GM21737 (cell line): ENCODE data around the gene BACE1-AS.

Source experiments
- ATAC-seq: cut with Tn5 transposase; IDR thresholded peaks from one replicate; pipeline ENCODE4 v1.9.1; 2021; ENCODE audit warnings: mild to moderate bottlenecking, moderate library complexity; ENCODE audit not compliant: unreplicated experiment

BACE1-AS gene

DNA sequence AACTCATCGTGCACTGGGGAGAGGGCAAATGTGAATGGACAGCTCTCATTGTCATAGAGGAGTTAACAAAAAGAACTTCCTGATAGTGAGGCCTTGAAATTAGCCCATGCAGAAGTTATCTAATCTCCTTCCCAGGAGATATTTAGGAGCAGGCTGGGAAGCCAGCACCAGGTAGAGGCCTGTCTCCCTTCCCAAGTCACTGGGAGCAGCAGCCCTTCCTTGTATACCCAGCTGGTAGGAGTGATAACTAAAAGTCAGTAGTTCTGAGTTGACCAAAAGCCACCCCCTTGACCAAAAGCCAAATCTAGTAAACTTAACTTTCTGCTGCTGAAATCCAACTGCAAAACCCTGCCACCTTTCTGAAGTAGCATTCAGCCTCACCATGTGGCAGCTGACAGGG lies 1.4 kb upstream of the BACE1-AS start:
- no peak for ATAC-seq

DNA sequence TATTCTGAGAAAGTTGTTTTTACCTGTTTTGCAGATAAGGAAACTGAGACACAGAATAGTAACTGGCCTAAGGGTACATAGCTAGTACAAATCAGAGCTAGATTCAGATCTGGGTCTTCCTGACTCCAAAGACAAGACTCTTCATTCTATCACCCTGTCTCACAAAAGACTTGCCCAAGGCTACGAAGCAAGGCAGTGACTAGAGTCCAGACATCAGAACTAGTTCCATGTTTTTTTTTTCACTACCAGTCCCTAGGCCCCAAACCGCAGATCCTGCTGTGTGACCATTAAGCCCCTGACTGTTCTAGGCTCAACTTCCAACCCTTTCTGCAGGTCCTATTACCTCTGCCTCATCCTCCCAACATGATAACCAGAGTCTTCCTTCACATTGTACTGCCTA lies 1.5 kb downstream of the BACE1-AS start:
- no peak for ATAC-seq

DNA sequence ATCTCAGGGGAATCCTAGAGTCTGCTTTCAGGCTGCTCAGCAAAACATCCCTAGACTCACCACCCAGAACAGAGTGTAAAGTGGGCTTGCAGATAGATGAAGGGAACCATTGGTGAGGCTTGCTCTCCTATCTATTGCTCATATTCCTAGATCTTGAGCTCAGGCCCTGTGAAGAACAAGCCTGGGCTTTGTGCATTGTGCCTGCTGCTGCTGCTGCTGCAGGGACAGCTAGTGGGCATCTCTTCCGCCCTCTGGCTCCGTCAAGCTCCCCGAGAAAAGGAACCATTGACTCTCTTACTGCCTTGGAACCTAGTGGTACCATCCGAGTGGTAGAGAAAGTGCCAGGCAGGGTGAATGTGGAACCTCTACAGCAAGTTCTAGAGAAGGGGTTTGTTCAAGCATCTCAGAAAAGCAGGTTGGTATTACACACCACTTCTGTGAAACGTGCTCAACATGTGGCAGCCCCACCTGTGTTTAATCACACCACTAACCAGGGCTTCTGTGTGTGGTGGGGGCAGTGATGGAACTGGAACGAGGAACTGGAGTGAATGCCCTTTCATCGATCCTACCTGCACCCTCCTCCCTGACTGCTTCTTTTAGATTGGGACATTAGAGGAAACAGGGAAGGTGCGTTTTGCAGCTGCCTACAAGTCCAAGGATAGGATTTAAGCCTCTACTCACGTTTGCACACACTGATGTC lies 4.4 kb downstream of the BACE1-AS start:
- no peak for ATAC-seq

GRCh38 chr11:117296881-117297280 lies 5.7 kb downstream of the BACE1-AS start:
- no peak for ATAC-seq

GRCh38 chr11:117298195-117298594 lies 7.0 kb downstream of the BACE1-AS start:
- no peak for ATAC-seq

- no peak for ATAC-seq
These were observed 8.5 kb downstream of the BACE1-AS start for GRCh38 chr11:117299351-117300282.

DNA sequence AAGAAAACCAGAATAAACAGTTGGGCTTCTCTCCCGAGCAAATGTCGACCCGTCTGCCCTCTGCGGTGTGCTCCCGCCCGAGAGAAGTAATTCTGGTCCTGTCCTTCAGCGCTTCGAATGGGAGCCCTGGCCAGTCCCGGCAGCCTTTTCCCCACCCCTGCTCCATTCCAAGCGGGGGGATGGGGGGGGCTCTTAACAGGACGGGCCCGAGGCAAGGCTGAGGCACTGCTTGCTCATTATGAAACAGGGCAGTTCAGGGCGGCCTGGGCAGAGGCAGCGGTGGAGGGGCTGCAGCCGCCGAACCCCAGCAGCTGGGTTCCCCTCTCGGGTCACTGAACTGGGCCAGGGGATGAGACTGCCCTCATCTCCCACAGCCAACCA lies 9.1 kb downstream of the BACE1-AS start:
- no peak for ATAC-seq

- no peak for ATAC-seq
These were observed 9.6 kb downstream of the BACE1-AS start for GRCh38 chr11:117300773-117301172.

DNA sequence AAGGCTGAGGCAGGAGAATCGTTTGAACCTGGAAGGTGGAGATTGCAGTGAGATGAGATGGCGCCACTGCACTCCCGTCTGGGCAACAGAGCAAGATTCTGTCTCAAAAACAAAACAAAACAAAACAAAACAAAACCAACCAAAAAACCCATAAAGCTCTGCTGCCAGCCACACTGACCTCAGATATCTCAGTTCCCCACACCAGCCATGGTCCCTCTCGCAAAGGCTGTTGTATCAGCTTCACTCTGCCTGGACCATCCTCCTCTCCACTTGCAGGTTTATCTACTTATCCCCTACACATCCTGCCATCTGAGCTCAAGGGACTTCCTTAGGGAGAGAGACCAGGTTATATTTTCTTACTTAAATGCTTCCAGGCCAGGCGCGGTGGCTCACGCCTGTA lies 11.1 kb downstream of the BACE1-AS start:
- ATAC-seq: no peak

GRCh38 chr11:117303101-117303500 lies 12.0 kb downstream of the BACE1-AS start:
- no peak for ATAC-seq

DNA sequence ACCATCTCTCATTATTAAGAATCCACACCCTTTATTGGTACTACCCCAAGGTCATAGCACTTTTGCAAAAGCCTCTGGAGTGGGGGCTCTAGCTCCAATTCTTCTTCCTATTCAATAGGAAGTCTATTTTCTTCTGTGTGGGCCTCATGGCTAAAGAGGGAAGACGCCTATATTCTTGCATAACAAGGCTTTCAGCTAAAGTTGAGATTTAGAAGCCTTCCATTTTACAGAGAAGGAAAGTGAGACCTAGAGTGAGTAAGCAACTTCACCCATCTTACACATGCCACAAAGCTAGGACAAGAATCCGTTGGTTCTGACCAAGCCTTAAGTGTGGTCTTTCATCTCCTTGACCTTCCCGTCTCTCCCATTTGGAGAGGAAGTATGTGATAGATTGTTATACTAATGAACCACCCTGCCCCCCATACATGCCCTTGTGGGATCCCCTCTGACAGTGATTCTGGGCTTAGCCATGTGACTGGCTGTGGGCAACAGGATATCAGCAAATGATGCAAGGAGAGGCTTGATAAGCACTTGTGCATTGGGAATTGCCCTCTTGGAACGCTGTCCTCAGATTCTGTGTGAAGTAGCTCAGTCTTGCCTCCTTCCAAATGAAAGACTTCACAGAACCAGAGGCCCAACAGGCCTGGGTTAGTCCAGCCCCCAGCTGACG lies 12.6 kb downstream of the BACE1-AS start:
- ATAC-seq: no peak

GRCh38 chr11:117305145-117305544 lies 14.0 kb downstream of the BACE1-AS start:
- ATAC-seq: no peak

DNA sequence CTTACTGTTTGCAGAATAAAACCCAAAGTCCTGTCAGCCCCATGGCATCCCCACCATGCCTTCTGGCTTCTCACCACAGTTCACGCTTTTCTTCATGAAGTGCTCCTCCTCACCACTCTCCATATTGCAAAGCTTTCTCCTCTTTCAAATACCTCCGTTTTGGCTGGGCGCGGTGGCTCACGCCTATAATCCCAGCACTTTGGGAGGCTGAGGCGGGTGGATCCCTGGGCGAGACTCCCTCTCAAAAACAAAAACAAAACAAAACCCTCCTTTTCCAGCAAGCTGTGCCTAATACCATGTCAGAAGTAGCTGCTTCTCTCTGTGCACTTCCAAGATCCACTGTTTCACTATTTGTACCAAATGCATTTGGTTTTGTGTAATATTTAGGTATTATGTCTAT lies 18.2 kb downstream of the BACE1-AS start:
- no peak for ATAC-seq

GRCh38 chr11:117313091-117313490 lies 21.9 kb downstream of the BACE1-AS start:
- no peak for ATAC-seq

DNA sequence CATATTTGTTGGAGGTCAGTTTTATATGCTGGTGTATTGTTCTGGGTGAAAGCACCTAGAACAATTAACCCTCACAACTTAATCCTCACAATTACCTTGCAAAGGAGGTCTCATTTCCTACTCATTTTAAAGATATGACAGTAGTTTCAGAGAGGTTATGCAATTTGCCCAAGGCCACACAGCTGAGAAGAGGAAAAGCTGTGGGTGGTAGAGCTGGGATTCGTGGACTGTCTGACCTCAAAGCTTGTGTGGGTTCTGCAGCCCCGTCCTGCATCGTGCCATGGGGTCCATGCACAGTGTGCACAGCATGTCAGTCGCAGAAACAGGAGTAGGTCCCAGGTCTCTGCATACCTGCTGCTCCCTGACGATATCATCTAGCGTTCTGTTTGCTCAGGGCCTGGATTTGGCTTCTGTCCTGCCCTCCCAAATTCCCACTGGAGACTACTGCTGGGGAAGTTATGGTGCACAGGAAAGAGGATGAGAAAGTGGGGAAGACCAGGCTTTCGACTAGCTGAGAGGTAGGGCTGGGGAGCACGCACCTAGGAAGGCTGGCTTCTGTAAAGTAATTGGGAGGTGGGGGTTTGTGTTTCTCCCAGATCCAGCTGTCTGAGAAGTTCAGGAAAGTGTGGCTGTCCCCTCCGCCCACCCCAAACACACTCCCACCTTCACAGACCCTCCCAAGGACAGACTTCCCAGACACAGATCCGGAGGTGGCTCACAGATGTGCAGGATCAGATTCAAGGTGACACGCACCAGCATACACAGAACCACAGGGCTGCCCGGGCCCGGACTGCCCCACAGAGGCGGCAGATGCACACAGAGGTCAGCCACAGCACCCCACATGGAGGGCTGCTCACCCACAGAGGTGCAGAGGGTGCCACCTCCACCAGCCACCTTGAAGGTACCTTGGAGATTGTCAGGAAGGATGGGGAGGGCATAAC lies 23.0 kb downstream of the BACE1-AS start:
- no peak for ATAC-seq

- ATAC-seq: no peak
These were observed 23.7 kb downstream of the BACE1-AS start for GRCh38 chr11:117314840-117315239.

GRCh38 chr11:117315285-117316196 lies 24.4 kb downstream of the BACE1-AS start:
- no peak for ATAC-seq

- no peak for ATAC-seq
These were observed 25.2 kb downstream of the BACE1-AS start, which contains the start of gene BACE1 for GRCh38 chr11:117316197-117316961. TSS of gene BACE1 (minus strand) at chr11:117316256. CDS start at chr11:117315795, 461 bp downstream.

- no peak for ATAC-seq
These were observed 27.6 kb downstream of the BACE1-AS start for GRCh38 chr11:117318738-117319137.
